Measurements from ENCODE around the gene TTC27.
"Not testable (repeated sequence)": the region's sequence is repeated elsewhere in the genome, so short reads cannot be mapped to it uniquely, and the experiment has no call there.

TTC27 gene

DNA sequence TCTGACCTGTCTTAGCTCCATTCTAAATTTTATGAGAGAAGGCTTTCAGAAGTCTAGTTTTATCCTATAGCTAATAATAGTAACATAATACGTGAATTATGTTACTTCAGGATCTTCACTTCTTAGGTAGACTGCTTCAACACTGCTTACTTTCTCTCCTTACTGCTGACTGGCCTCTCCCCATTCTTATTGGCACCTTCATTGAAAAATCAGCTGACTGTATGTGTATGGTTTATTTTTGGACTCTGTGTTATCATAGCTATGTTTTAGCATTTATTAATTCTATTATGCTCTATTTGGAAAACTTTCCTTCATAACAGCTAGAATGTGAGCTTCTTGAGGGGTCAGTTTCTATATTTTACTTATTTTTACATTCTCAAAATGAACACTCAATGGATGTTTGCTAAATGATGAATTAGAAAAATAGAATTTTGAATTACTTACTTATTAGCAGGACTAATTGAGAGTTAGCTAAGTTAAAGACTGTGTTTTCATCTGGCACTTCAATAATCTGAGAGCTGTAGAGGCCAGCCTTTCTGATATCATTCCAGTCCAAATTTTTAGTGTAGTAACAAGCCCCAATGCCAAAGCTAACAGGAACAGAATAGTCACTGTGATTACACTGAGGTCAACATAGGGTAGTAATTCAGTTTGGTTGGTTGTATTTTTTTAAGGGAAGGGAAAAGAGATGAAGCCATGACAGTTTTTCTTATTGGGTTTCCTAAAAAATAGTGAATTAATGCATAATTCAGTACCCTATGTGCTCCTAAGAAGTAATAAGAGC lies 92.3 kb downstream of the TTC27 start:
- no peak for DNase-seq (ENCODE audit: low read depth)

DNA sequence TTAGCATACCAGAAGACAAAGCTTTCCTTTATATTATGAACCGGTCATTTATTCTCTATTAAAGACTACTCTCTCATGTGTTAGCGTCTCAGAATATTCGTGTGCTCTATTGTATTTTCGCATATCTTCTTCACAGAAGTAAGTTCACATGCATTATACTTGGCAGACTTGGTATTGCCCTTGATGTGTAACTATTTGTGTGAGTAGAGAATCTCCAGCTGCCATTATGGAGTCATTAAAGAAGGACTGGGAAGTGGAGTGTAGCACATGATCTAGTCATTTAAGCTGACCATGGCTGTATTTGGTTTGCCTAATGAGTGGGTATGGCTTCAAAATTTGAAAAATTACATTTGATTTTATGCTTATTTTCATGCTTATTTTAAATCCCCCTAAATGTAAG lies 92.9 kb downstream of the TTC27 start:
- no peak for DNase-seq (ENCODE audit: low read depth)

DNA sequence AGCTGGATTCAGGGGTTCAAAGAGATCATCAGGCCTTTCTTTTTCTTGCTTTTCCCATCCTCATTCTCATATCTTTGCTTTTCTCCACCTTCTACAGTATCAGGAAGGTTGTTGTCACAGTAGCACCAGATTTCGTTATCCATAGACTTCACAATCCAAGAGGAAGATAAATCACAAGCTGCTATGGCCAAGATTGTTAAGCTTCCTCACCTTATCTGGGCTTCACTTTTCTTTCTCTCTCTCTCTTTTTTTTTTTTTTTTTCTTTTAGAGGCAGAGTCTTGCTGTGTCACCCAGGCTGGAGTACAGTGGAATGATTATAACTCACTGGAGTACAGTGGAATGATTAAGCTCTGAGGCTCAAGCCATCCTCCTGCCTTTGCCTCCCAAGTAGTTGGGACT lies 93.5 kb downstream of the TTC27 start:
- no peak for DNase-seq (ENCODE audit: low read depth)

DNA sequence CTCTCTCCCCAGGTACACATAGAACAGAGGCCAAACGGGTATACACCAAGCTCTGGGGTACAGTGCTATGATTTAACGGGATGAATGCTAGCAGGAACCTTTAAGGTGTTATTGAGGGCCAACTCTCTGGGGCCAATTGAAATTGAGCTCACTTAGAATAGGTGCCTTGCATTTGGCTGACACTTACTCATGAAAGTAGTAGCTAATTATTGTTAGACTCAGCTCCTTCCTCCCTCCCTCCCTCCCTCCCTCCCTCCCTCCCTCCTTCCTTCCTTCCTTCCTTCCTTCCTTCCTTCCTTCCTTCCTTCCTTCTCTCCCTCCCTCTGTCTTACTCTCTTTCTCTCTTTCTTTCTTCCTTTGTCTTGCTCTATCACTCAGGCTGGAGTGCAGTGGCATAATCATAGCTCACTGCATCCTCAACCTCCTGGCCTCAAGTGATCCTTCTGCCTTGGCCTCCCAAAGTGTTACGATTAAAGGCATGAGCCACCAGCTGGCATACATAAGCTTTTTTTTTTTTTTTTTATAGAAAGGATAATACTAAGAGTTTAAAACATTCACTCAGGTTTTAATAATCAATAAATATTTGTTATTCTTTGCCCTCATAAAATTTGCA lies 95.7 kb downstream of the TTC27 start:
- DNase-seq (ENCODE audit: low read depth) = no peak

GRCh38 chr2:32726678-32727077 lies 98.8 kb downstream of the TTC27 start:
- DNase-seq (ENCODE audit: low read depth) = not testable (repeated sequence)

DNA sequence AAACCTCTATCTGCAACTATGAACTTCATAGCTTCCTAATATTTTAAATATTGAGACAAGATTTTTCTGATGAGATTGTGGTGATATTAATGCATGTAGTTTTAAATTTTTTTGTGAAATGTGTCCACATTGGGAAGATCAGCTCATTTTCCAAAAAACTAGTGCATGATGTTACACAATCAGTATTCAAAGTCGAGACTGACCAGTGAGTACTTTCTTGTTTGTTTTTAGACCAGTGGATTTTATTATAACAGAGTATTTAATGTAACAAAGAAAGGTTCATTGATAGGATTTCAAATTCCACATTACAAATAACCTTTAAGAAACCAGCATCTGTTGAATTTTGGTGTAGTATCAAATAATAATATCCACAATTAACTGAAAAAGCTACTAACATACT lies 99.3 kb downstream of the TTC27 start:
- no peak for DNase-seq (ENCODE audit: low read depth)

- DNase-seq (ENCODE audit: low read depth) = not testable (repeated sequence)
These were observed 103.1 kb downstream of the TTC27 start for GRCh38 chr2:32730958-32731357.

DNA sequence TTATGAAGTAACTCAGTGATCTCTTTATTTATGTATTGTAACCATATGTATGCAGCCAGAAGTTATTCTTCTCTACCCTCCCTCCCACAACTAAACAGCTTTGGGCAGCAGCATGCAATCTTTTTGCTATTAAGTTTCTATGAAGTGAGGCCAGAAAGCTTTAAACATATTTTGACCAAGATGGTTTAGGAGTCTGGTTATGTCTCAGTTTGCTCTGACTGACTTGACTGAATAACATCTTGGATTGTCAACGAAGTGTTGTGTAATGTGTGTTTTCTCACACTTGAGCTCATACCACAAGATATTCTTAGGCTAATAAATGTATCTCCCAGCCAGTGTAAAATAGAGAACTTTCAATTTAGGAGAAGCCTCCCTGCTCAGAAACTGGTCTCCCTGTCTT lies 104.3 kb downstream of the TTC27 start:
- DNase-seq (ENCODE audit: low read depth) = peak; percentile 69

GRCh38 chr2:32732912-32733472 lies 105.1 kb downstream of the TTC27 start:
- DNase-seq (ENCODE audit: low read depth) = peak; percentile 36

GRCh38 chr2:32735348-32735747 lies 107.5 kb downstream of the TTC27 start:
- DNase-seq (ENCODE audit: low read depth) = no peak

DNA sequence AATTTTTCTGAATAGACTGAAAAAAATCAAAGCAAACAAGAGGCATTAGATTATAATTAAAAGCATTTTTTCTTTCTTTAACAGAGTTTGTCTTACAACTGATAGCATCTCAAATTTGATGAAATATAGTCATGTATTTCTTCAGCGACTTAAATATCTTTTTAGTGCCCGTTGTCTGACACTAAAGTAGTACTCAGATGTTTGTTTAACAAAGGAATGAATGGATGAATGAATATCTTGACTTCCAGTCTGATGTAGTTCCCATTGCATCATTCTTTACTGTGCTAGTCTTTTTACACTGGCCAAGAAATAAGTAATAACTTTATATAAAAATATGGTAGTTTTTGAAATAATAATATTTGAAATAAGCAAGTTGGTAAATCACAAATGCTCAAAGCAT lies 111.1 kb downstream of the TTC27 start:
- peak; percentile 24 for DNase-seq (ENCODE audit: low read depth)

- DNase-seq (ENCODE audit: low read depth) = no peak
These were observed 111.8 kb downstream of the TTC27 start for GRCh38 chr2:32739664-32740063.

DNA sequence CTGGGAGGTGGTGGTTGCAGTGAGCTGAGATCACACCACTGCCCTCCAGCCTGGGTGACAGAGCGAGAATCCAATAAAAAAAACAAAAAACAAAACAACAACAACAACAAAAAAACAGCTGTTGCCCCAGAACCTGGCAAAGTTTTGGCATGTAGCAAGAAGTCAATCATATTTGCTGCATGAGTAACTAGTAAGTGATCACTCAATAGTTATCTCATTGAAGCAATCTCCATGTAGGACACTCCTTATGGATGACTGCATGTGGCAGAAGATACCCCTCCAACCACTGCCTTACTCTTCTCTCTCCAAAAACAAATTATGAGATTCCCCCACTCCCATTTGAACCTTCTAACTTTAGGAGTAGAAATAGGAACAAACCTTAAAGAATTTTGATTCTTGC lies 113.7 kb downstream of the TTC27 start:
- no peak for DNase-seq (ENCODE audit: low read depth)

GRCh38 chr2:32742376-32742775 lies 114.5 kb downstream of the TTC27 start:
- DNase-seq (ENCODE audit: low read depth) = no peak

GRCh38 chr2:32743480-32744236 lies 115.8 kb downstream of the TTC27 start:
- peak; percentile 43 for DNase-seq (ENCODE audit: low read depth)

DNA sequence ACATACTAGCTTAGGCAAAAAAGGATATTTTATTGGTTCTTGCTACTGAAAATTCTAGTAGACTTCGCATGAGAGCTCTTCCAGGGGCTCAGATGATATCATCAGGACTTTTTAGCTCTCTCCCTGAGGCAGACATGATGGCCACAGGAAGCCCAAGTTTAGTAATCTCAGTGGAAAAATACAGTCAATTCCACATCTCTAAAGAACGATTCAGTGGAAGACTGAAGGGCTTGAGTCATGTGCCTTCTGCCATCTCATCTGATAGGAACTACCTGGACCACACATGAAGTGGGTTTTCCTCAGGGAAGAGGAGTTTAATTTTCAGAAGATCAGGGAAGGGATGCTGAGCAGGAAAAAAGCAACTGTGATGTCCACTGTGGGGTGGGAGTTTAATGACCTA lies 117.3 kb downstream of the TTC27 start:
- DNase-seq (ENCODE audit: low read depth) = peak; percentile 70

DNA sequence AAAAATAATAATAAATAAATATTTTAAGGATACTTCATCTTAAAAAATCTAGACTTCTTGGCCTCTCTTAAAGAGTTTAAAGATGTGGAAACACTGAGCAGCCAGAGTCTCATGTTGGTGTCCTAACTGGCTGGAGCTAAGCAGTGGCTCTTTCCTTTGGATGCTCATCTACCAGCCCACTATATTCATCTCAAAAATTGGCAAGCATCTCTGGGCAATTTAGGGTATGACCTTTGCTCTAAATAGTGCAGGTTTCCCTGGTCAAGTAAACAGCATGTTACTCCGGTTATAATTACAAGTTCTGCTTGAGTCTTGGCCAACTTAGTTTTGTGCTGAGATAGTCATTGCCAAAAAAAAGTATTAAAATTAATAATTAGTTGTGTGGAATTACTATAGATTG lies 117.8 kb downstream of the TTC27 start:
- no peak for DNase-seq (ENCODE audit: low read depth)

- DNase-seq (ENCODE audit: low read depth) = no peak
These were observed 118.8 kb downstream of the TTC27 start for GRCh38 chr2:32746669-32747068.

DNA sequence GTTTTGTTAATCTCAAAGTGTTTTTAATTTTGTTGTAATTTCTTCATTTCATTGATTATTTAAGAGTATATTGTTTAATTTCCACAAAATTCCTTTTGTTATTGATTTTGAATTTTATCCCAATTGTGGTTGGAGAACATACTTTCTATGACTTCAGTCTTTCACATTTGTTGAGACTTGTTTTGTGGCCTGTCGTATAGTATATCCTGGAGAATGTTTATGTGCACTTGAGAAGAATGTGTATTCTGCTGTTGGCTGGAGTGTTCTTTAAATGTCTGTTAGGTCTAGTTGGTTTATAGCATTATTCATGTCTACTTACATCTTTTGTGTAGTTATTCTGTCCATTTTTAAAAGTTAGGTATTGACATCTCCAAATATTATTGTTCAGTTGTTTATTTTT lies 120.3 kb downstream of the TTC27 start:
- no peak for DNase-seq (ENCODE audit: low read depth)

GRCh38 chr2:32750880-32751279 lies 123.0 kb downstream of the TTC27 start:
- DNase-seq (ENCODE audit: low read depth) = no peak

DNA sequence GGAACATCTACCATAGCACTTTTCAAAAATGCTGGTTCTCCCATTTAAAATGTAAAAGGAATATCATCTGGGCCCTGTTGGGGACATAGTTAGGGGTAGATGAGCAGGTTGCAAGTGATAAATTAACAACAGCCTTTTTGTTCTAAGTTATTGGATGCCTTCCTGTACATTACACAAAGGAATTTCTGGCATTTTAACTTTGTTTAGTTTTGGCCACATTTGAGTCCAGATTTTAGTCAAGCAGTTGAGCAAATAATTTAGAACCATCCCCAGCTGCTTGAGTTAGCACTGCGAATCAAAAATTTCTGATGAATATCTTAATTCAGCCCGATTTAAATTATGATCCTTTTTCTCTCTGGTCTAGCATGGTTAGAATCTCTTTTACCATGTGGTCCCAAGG lies 124.4 kb downstream of the TTC27 start:
- DNase-seq (ENCODE audit: low read depth) = peak; percentile 45

DNA sequence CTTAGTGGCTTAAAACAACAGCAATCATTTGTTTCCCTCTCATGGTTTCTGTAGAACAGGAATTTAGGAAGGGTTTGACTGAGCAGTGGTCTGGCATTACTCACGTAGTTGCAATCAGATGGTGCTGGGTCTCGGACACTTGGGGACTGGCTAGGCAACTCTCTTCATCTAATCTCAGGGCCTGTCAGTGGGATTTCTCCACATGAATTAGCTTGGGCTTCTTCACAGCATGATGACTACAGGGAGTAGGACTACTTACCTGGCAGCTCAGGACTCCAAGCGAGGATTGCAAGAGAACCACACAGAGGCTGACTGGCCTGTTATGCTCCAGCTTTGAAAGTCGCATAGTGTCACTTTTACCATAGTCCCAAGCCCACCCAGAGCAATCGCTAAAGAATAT lies 125.1 kb downstream of the TTC27 start:
- DNase-seq (ENCODE audit: low read depth) = no peak

DNA sequence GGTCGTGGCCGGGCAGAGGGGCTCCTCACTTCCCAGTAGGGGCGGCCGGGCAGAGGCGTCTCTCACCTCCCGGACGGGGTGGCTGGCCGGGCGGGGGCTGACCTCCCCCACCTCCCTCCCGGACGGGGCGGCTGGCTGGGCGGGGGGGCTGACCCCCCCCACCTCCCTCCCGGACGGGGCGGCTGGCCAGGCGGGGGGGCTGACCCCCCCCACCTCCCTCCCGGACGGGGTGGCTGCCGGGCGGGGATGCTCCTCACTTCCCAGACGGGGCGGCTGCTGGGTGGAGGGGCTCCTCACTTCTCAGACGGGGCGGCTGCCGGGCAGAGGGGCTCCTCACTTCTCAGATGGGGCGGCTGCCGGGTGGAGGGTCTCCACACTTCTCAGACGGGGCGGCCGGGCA lies 126.8 kb downstream of the TTC27 start:
- not testable (repeated sequence) for DNase-seq (ENCODE audit: low read depth)
